HG03064 (cell line): ENCODE results near the gene NOB1.

Experiments used
- ATAC-seq: cut with Tn5 transposase; IDR thresholded peaks from one replicate; pipeline ENCODE4 v1.9.1; 2021; ENCODE audit warnings: low read depth; ENCODE audit not compliant: unreplicated experiment

The NOB1 gene

GRCh38 chr16:69724414-69724873, 30.3 kb downstream of the NOB1 start:
- ATAC-seq = no peak

- ATAC-seq = no peak
These were observed 33.2 kb downstream of the NOB1 start for GRCh38 chr16:69721441-69721957.

DNA sequence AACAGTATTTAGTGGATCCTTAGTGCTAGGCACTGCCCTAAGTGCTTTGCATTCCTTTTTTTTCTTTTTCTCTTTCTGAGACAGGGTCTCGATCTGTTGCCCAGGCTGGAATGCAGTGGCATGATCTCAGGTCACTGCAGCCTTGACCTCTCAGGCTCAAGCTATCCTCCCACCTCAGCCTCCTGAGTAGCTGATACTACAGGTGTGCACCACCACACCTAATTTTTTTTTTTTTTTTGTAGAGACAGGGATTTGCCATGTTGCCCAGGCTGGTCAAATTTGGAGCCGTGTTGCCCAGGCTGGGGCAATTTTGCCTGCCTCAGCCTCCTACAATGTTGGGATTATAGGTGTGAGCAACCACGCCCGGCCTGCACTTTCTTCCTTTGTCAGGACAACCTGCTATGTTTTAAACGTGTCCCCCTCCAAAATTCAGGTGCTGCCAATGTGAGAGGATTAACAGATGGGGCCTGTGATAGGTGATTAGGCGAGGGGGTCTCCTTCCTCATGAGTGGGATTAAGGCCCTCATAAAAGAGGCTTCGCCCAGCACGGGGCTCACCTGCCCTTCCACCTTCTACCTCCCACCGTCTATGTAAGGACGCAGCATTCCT, 33.8 kb downstream of the NOB1 start:
- no peak for ATAC-seq

DNA sequence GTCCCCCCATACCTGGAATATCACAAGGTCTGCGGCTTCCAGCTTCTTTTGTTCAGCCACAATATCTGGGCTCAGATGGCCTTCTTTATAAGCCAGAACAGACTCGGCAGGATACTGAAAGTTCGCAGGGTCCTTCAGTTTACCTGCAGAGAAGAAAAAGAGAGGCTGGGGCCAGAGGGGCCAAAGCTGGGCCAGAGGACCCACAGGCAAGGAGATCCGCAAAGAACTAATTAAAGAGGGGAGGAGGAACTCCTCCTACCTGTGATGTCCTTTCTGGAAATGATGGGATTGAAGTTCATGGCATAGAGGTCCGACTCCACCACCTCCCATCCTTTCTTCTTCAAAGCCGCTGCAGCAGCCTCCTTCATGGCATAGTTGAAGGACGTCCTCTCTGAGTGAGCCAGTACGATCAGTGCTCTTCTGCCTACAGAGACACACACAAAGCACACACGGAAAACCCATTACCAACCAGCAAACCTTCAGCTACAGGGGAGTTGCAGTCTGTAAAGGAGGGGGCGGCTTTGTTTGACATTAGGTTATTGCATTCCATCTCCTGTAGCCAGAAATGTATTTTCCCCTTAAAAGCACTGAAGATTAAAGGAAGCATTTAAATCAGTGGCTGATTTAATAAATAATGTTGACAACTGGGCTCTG, 36.5 kb downstream of the NOB1 start:
- no peak for ATAC-seq

DNA sequence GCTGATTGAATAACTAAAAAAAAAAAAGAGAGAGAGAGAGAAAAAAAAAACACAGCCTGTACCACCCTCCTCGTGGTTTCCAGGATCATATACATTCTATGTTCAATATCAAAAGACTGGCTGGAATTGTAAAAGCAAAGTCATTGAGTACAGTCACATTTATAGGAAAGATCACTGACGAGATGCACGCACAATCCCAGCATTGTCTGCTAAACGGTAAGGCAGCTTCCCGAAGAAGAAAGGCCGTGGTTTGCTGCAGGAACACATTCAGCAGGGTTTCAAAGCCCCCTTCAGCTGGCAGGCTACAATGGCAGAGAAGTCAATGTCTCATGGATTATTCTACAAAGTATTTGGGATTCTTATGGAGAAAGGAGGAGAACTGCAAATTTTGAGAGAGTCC, 37.7 kb downstream of the NOB1 start:
- no peak for ATAC-seq

DNA sequence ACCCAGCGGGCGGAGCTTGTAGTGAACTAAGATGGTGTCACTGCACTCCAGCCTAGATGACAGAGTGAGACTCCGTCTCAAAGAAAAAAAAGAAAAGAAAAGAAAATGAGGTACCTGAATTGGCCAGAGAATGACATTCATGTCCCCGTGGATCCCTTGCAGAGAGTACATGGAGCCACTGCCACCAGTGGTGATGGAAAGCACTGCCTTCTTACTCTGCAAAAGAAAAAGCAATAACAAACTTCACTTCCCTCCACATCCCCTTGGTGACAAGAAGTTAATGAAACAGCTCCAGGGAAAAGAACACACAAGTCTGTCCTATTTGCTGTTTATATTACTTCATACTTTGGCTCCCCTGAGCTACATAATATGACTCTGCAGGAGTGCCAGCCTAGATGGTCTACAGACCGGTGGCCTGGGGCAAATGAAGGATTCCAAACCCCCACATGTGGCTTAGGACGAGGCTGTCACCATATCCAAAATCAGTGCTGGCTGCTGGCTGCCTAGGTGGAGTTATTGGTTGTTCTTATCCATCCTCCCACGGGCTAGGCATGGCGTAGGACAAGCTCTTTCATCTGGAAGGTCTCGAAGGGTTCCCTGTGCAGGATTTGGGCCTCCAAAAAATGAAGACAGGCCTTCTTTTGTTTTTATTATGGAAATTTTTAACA, 41.7 kb downstream of the NOB1 start:
- ATAC-seq = no peak

DNA sequence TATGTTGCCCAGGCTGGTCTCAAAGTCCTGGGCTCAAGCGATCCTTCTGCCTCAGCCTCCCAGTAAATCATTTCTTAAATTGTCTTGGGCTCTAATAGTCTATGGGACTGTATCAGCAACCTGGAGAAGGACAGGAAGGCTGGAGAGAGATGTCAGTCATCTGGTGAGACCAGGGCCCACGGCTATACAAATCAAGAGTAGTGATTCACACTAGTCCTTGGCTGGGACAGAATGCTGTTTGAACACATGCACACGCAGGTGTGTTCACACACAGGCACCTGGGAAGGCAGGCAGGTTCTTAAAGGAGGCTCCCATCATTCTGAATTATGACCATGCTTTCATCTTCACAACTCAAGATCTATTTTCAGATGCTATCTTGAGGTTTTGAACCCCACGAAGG, 42.4 kb downstream of the NOB1 start:
- ATAC-seq = no peak

DNA sequence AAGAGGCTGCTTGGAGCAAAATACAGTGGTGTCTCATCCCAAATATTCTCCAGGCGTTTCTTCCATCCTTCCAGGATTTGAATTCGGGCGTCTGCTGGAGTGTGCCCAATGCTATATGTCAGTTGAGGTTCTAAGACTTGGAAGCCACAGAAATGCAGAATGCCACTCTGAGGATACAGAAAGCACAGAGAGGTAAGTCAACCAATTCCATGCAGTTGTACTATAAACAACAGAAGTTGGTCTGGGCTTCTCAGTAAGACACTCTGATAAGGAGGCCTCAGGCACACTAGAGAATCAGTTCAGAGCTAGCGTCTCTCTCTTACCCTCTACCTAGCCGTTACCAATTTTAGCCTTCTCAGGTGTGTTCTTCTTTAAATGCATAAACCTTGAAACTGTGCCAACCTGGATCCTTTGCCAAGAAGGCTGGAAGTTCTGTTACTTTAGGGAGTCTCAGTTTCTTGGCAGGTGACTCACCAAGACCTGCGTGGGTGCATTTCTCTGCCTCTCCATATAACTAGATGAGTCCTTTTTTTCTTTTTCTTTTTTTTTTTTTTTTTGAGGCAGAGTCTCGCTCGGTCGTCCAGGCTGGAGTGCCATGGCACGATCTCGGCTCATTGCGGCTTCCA, 43.5 kb downstream of the NOB1 start:
- no peak for ATAC-seq

GRCh38 chr16:69709456-69710084, 45.2 kb downstream of the NOB1 start:
- ATAC-seq = no peak

- ATAC-seq = no peak
These were observed 46.6 kb downstream of the NOB1 start for GRCh38 chr16:69707920-69708683.

- ATAC-seq = no peak
These were observed 47.8 kb downstream of the NOB1 start for GRCh38 chr16:69706975-69707340.

DNA sequence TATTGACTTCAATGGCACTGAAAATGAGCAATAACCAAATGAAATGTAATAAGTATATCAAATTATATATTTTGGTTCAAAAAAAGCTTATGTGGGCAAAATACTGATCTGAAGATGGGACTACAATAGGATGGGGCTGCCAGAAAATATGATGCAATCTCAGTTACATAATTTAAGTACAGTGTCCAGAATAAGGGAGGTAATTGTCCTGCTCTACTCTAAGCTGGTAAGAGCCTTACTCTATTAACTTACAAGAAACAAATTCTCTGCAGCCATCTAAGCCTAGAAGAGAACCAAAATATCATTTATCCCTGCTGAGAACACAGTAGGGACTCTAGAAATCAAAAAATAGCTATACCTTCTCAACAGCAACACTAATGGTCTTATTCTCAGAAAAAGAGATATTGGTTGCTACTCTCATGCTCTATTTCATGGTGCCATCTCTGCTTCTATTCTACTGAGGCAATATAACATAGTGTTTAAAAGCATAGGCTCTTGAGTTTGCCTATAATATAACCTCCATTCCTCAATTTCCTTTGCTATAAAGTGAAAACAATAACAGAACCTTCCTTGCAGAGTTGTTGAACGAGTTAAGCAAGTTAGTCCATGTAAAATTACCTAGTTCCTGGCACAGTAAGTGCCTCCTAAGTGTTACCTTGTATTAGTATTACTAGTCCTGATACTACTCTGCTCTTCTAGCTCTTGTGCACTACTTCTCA, 48.3 kb downstream of the NOB1 start:
- ATAC-seq = no peak

GRCh38 chr16:69703638-69704037, 51.1 kb downstream of the NOB1 start:
- no peak for ATAC-seq

- ATAC-seq = no peak
These were observed 52.9 kb downstream of the NOB1 start for GRCh38 chr16:69701866-69702265.

GRCh38 chr16:69701452-69701851, 53.3 kb downstream of the NOB1 start:
- no peak for ATAC-seq

DNA sequence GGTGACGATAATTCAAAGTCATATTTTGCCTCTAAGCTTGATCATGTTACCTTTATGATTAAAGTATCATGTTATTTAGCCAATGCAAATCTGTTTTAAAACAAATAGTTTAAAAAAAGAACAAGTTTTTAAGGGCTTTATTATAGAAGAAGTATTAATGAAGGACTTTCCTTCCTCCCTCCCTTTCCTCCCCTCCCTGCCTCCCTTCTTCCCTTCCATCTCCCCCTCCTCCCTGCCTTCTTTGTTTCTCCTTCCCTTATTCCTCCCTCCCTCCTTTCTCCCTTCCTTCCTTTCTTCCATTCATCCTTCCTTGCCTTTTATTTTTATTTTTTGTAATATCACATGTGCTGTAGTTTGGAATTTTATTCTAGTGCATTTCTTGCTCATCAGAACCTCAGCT, 54.8 kb downstream of the NOB1 start:
- ATAC-seq = no peak

DNA sequence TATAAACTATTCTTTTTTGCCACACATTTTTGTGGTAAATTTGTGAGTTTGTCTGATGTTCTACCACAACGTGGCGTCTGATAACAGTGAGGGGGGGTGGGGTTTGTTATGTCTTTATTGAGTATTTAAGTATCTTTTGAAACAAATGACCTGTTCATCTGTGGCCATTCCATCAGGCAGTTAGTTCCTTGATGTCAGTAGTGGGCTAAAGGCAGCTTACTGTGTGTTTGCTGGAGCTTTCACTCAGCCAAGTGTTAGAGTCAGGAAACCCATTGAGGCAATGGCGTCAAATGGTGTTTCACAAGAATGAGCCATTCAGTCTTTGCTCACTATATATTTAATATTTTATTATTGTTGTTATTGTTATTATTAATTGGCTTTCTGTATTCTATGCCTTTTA, 56.3 kb downstream of the NOB1 start:
- no peak for ATAC-seq

DNA sequence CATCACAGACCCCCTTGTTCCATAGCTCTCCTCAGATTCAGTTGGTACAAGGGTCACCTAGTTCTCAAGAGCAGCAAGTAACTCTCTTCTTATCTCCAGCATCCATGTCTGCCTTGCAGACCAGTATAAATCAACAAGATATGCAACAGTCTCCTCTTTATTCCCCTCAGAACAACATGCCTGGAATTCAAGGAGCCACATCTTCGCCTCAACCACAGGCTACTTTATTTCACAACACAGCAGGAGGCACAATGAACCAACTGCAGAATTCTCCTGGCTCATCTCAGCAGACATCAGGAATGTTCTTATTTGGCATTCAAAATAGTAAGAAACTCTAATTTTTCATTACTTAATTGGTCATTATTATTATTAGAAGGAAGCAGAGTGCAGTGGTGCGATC, 60.8 kb downstream of the NOB1 start:
- ATAC-seq = no peak
